HG03565 (cell line): ENCODE data around the gene BLOC1S1.

Experiments used
- ATAC-seq: cut with Tn5 transposase; IDR thresholded peaks from one replicate; pipeline ENCODE4 v1.9.1; 2021; ENCODE audit warnings: mild to moderate bottlenecking, moderate library complexity; ENCODE audit not compliant: unreplicated experiment

BLOC1S1 gene

GRCh38 chr12:55694188-55694515, 21.7 kb upstream of the BLOC1S1 start:
- ATAC-seq: no peak

GRCh38 chr12:55694651-55695050, 21.2 kb upstream of the BLOC1S1 start:
- no peak for ATAC-seq

GRCh38 chr12:55695349-55695748, 20.5 kb upstream of the BLOC1S1 start:
- no peak for ATAC-seq

- no peak for ATAC-seq
These were observed 19.7 kb upstream of the BLOC1S1 start for GRCh38 chr12:55696141-55696540.

GRCh38 chr12:55696796-55697462, 18.9 kb upstream of the BLOC1S1 start:
- no peak for ATAC-seq

GRCh38 chr12:55697686-55698085, 18.2 kb upstream of the BLOC1S1 start:
- ATAC-seq: no peak

- no peak for ATAC-seq
These were observed 17.4 kb upstream of the BLOC1S1 start for GRCh38 chr12:55698241-55698955.

- no peak for ATAC-seq
These were observed 16.9 kb upstream of the BLOC1S1 start for GRCh38 chr12:55698965-55699364.

- no peak for ATAC-seq
These were observed 16.3 kb upstream of the BLOC1S1 start for GRCh38 chr12:55699471-55700055.

- ATAC-seq: no peak
These were observed 15.4 kb upstream of the BLOC1S1 start for GRCh38 chr12:55700255-55701018.

GRCh38 chr12:55702861-55703260, 13.0 kb upstream of the BLOC1S1 start:
- ATAC-seq: no peak

GRCh38 chr12:55703288-55703687, 12.6 kb upstream of the BLOC1S1 start:
- ATAC-seq: no peak

GRCh38 chr12:55703901-55704761, 11.7 kb upstream of the BLOC1S1 start:
- no peak for ATAC-seq

GRCh38 chr12:55704824-55705718, 10.8 kb upstream of the BLOC1S1 start:
- ATAC-seq: no peak

GRCh38 chr12:55705782-55706402, 10.0 kb upstream of the BLOC1S1 start:
- ATAC-seq: no peak

- no peak for ATAC-seq
These were observed 9.2 kb upstream of the BLOC1S1 start for GRCh38 chr12:55706568-55707218.

- ATAC-seq: no peak
These were observed 8.6 kb upstream of the BLOC1S1 start for GRCh38 chr12:55707219-55707671.

- no peak for ATAC-seq
These were observed 7.8 kb upstream of the BLOC1S1 start, which contains the start of gene ITGA7 for GRCh38 chr12:55707841-55708694. Gene ITGA7 (minus strand): TSS chr12:55707904. CDS start chr12:55707682, 222 bp downstream.
